ENCODE measurements around the gene A3GALT2.

GRCh38 chr1:33271666-33272505, 49.0 kb downstream of the A3GALT2 start:
- TF ChIP-seq CTCF (conservative IDR thresholded peaks at IDR 0.05) = no peak
- no peak for TF ChIP-seq EZH2 (IDR thresholded peaks at IDR 0.05; ENCODE audit: low read depth)

All from PC-9 (cell line).